ENCODE results near the gene TIMELESS.

TIMELESS gene

GRCh38 chr12:56375598-56376434 is 73.4 kb downstream of the TIMELESS start:
- TF ChIP-seq SIN3A (IDR thresholded peaks at IDR 0.05; ENCODE audit: borderline replicate concordance, insufficient read depth, low read length) (no peak), FOXP2 (optimal IDR thresholded peaks at IDR 0.05; ENCODE audit: borderline replicate concordance, extremely low read depth, extremely low read length, insufficient read depth) (no peak), REST (IDR thresholded peaks at IDR 0.05; ENCODE audit: insufficient read depth in 1 of 2, low read depth in 2 of 2, low read length in 2 of 2) (no peak), POLR2AphosphoS5 (IDR thresholded peaks at IDR 0.05; ENCODE audit: low read depth, low read length) (no peak), TAF1 (IDR thresholded peaks at IDR 0.05; ENCODE audit: borderline replicate concordance, insufficient read depth, low read length) (no peak)

GRCh38 chr12:56374726-56375597 is 74.3 kb downstream of the TIMELESS start:
- TF ChIP-seq SIN3A (IDR thresholded peaks at IDR 0.05; ENCODE audit: borderline replicate concordance, insufficient read depth, low read length) (no peak), POLR2AphosphoS5 (IDR thresholded peaks at IDR 0.05; ENCODE audit: low read depth, low read length) (no peak), REST (IDR thresholded peaks at IDR 0.05; ENCODE audit: insufficient read depth in 1 of 2, low read depth in 2 of 2, low read length in 2 of 2) (no peak), FOXP2 (optimal IDR thresholded peaks at IDR 0.05; ENCODE audit: borderline replicate concordance, extremely low read depth, extremely low read length, insufficient read depth) (no peak)

- TF ChIP-seq SIN3A (IDR thresholded peaks at IDR 0.05; ENCODE audit: borderline replicate concordance, insufficient read depth, low read length): no peak
Measured at GRCh38 chr12:56373515-56373914, 75.7 kb downstream of the TIMELESS start.

- TF ChIP-seq SIN3A (IDR thresholded peaks at IDR 0.05; ENCODE audit: borderline replicate concordance, insufficient read depth, low read length): no peak
Measured at GRCh38 chr12:56366948-56367347, 82.3 kb downstream of the TIMELESS start.
